Calu3 (cell line): ENCODE data around the gene ANO2. TPM values are rescaled to one million over a fixed set of nuclear protein-coding genes. Genes with fewer than 3 reads are reported as not detected.

Experiments
- Bru-seq: library from RNA; stranded (reverse); fragments of 400-500 nt; gene quantifications from one replicate; lab custom pipeline; 2021; lab: Mats Ljungman, UMichigan
- BruChase-seq, 2 experiments: library from RNA; stranded (reverse); fragments of 400-500 nt; gene quantifications; one replicate each; lab custom pipeline; 2021; lab: Mats Ljungman, UMichigan
- BruUV-seq: library from RNA; stranded (reverse); fragments of 400-500 nt; replicated peaks from 2 replicates; lab custom pipeline; 2021; lab: Mats Ljungman, UMichigan
- CTCF ChIA-PET: fragments of 300-600 bp; sonication (Branson Sonifier 250); formaldehyde crosslinking; loops from one replicate; lab custom pipeline; 2022; ENCODE audit warnings: antibody characterized with exemption; lab: Charles Lee
- DNase-seq: peaks from one replicate; pipeline ENCODE4 v3.0.0; 2022
- H3K27ac Mint-ChIP-seq: one replicate; pipeline ENCODE4 v1.8.0; 2022; ENCODE audit warnings: mixed read lengths; ENCODE audit not compliant: unreplicated experiment
- H3K27me3 Mint-ChIP-seq: one replicate; pipeline ENCODE4 v1.8.0; 2022; ENCODE audit warnings: mixed read lengths; ENCODE audit not compliant: unreplicated experiment
- H3K36me3 Mint-ChIP-seq: one replicate; pipeline ENCODE4 v1.8.0; 2022; ENCODE audit warnings: mild to moderate bottlenecking, moderate library complexity, mixed read lengths; ENCODE audit not compliant: insufficient read depth, unreplicated experiment
- H3K4me1 Mint-ChIP-seq: one replicate; pipeline ENCODE4 v1.8.0; 2022; ENCODE audit warnings: mild to moderate bottlenecking, low read depth, mixed read lengths; ENCODE audit not compliant: unreplicated experiment
- H3K4me3 Mint-ChIP-seq: one replicate; pipeline ENCODE4 v1.8.0; 2022; ENCODE audit warnings: mild to moderate bottlenecking, low read depth, moderate library complexity, mixed read lengths; ENCODE audit not compliant: unreplicated experiment
- H3K9me3 Mint-ChIP-seq: one replicate; pipeline ENCODE4 v1.8.0; 2022; ENCODE audit warnings: low read depth, mixed read lengths; ENCODE audit not compliant: unreplicated experiment
- intact Hi-C: fragments of 100-400 bp; cut with micrococcal nuclease; formaldehyde crosslinking; loops from one replicate; pipeline ENCODE4 v1.10.0; 2022; ENCODE audit not compliant: unreplicated experiment
- long read RNA-seq: library from polyadenylated mRNA; stranded (forward); transcript quantifications from one replicate; pipeline ENCODE4 v2.0.0, GENCODE V29; 2022
- total RNA-seq: library from RNA; stranded (reverse); gene quantifications from 2 replicates; pipeline ENCODE4 v1.2.3, GENCODE V29; 2022
- TF ChIP-seq, protein P1 (sequence below): fragments of 200-600 bp; IDR thresholded peaks from one replicate; pipeline ENCODE4 v1.8.0; 2022; ENCODE audit warnings: antibody characterized with exemption; ENCODE audit not compliant: unreplicated experiment

Gene ANO2
- total RNA-seq (not detected in 2 replicates), Bru-seq, nascent RNA (percentile 1 among the genes with signal in this experiment), BruChase-seq, experiment 1, labeled RNA remaining after a 6-hour chase (percentile 0 among the genes with signal in this experiment), BruChase-seq, experiment 2, labeled RNA remaining after a 2-hour chase (percentile 0 among the genes with signal in this experiment)
- long read RNA-seq, result 0 reads

- peak; percentile 20 for DNase-seq
- no peaks in the 10 kb centered on the region for H3K9me3 Mint-ChIP-seq
- no peaks in the 10 kb centered on the region for H3K4me1 Mint-ChIP-seq
- peak within 1 kb of the TSS; percentile 54 for H3K4me3 Mint-ChIP-seq
- no TSS peak for BruUV-seq
- no peaks in the 10 kb centered on the region for H3K36me3 Mint-ChIP-seq
- TF ChIP-seq, protein P1, sequence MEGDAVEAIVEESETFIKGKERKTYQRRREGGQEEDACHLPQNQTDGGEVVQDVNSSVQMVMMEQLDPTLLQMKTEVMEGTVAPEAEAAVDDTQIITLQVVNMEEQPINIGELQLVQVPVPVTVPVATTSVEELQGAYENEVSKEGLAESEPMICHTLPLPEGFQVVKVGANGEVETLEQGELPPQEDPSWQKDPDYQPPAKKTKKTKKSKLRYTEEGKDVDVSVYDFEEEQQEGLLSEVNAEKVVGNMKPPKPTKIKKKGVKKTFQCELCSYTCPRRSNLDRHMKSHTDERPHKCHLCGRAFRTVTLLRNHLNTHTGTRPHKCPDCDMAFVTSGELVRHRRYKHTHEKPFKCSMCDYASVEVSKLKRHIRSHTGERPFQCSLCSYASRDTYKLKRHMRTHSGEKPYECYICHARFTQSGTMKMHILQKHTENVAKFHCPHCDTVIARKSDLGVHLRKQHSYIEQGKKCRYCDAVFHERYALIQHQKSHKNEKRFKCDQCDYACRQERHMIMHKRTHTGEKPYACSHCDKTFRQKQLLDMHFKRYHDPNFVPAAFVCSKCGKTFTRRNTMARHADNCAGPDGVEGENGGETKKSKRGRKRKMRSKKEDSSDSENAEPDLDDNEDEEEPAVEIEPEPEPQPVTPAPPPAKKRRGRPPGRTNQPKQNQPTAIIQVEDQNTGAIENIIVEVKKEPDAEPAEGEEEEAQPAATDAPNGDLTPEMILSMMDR, result no peak
- H3K27me3 Mint-ChIP-seq, result peaks cover 100% of the 10 kb centered on the region
- no peak within 1 kb of the TSS for H3K27ac Mint-ChIP-seq
- intact Hi-C loops, result no loop called here
- CTCF ChIA-PET, result no interaction called here
These were observed at the start of gene ANO2 for GRCh38 chr12:5945071-5946008. TSS of gene ANO2 (minus strand) at chr12:5945259. CDS start at chr12:5945217, 42 bp downstream.

GRCh38 chr12:5989621-5990020 lies 44.6 kb upstream of the ANO2 start:
- CTCF ChIA-PET, result interaction anchor here (0.6 to 3.8 kb wide), 5 partner anchors 13 to 1994 kb away, joined by 4 to 88 read pairs (median 5); no protein-coding TSS in a partner anchor
- peaks cover 8% of the 10 kb centered on the region for H3K4me1 Mint-ChIP-seq
- no peak overlapping the region for H3K27ac Mint-ChIP-seq
- no peaks in the 10 kb centered on the region for H3K36me3 Mint-ChIP-seq
- no peaks in the 10 kb centered on the region for H3K9me3 Mint-ChIP-seq
- H3K4me3 Mint-ChIP-seq, result no peak overlapping the region
- DNase-seq, result no peak
- H3K27me3 Mint-ChIP-seq, result peaks cover 40% of the 10 kb centered on the region
- BruUV-seq, result no TSS peak
- TF ChIP-seq, protein P1, result no peak
- intact Hi-C loops, result loop anchor here (10.0 kb wide), 1 partner anchor 295 kb away; no protein-coding TSS in a partner anchor

GRCh38 chr12:5988659-5989116 lies 43.6 kb upstream of the ANO2 start:
- Mint-ChIP-seq H3K9me3 (no peaks in the 10 kb centered on the region), H3K4me3 (no peak overlapping the region), H3K27ac (no peak overlapping the region), H3K27me3 (peaks cover 31% of the 10 kb centered on the region), H3K4me1 (peaks cover 8% of the 10 kb centered on the region), H3K36me3 (no peaks in the 10 kb centered on the region)
- CTCF ChIA-PET, result interaction anchor here (0.6 to 3.8 kb wide), 11 partner anchors 12 to 477 kb away, joined by 3 to 88 read pairs (median 3); no protein-coding TSS in a partner anchor
- BruUV-seq, result no TSS peak
- intact Hi-C loops, result loop anchor here (1.0 to 10.0 kb wide), 2 partner anchors 52 to 296 kb away; no protein-coding TSS in a partner anchor
- DNase-seq, result peak; percentile 84
- TF ChIP-seq, protein P1, result peak; percentile 84

- DNase-seq, result no peak
- peaks cover 29% of the 10 kb centered on the region for H3K27me3 Mint-ChIP-seq
- no TSS peak for BruUV-seq
- H3K27ac Mint-ChIP-seq, result no peak overlapping the region
- no peaks in the 10 kb centered on the region for H3K9me3 Mint-ChIP-seq
- H3K4me1 Mint-ChIP-seq, result peaks cover 8% of the 10 kb centered on the region
- H3K36me3 Mint-ChIP-seq, result no peaks in the 10 kb centered on the region
- intact Hi-C loops, result loop anchor here (1.0 to 10.0 kb wide), 2 partner anchors 52 to 297 kb away; no protein-coding TSS in a partner anchor
- no peak overlapping the region for H3K4me3 Mint-ChIP-seq
- TF ChIP-seq, protein P1, result no peak
- CTCF ChIA-PET, result interaction anchor here (0.6 to 3.8 kb wide), 11 partner anchors 12 to 477 kb away, joined by 3 to 88 read pairs (median 3); no protein-coding TSS in a partner anchor
These were observed 43.0 kb upstream of the ANO2 start for GRCh38 chr12:5988088-5988487.
